GM12874 (cell line): ENCODE results near the gene INPP4B.

ENCODE experiments used
- TF ChIP-seq, protein P1 (sequence below): IDR thresholded peaks from 2 replicates; pipeline ENCODE4 v1.5.1; 2011; ENCODE audit warnings: low read depth, mild to moderate bottlenecking, control low read depth, low read length, moderate library complexity; ENCODE audit not compliant: insufficient read depth

Gene INPP4B

GRCh38 chr4:142379277-142380051 is 466.6 kb downstream of the INPP4B start:
- TF ChIP-seq, protein P1, sequence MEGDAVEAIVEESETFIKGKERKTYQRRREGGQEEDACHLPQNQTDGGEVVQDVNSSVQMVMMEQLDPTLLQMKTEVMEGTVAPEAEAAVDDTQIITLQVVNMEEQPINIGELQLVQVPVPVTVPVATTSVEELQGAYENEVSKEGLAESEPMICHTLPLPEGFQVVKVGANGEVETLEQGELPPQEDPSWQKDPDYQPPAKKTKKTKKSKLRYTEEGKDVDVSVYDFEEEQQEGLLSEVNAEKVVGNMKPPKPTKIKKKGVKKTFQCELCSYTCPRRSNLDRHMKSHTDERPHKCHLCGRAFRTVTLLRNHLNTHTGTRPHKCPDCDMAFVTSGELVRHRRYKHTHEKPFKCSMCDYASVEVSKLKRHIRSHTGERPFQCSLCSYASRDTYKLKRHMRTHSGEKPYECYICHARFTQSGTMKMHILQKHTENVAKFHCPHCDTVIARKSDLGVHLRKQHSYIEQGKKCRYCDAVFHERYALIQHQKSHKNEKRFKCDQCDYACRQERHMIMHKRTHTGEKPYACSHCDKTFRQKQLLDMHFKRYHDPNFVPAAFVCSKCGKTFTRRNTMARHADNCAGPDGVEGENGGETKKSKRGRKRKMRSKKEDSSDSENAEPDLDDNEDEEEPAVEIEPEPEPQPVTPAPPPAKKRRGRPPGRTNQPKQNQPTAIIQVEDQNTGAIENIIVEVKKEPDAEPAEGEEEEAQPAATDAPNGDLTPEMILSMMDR: no peak

- TF ChIP-seq, protein P1: no peak
Measured at GRCh38 chr4:142378179-142378578, 467.9 kb downstream of the INPP4B start.

- TF ChIP-seq, protein P1: no peak
Measured at GRCh38 chr4:142377342-142378091, 468.6 kb downstream of the INPP4B start.

- TF ChIP-seq, protein P1: no peak
Measured at GRCh38 chr4:142376204-142376603, 469.9 kb downstream of the INPP4B start.

DNA sequence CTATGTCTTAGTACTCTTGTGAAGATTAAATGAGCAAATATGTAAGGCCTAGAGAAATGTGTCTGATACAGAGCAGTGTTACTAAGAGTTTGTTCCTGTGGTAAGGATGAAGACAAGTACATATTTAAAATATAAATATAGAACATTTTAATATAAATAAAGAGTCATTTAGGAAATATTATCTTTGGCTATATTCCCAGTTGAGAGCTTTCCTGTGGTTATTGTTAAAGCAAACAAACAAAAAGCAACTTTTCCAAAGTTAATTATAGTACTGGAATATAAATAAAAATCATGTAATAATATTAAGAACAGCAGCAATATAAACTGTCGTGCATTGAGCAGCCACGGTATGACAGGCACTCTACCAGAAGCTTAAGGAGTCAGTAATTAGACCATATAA is 472.5 kb downstream of the INPP4B start:
- TF ChIP-seq, protein P1: no peak

DNA sequence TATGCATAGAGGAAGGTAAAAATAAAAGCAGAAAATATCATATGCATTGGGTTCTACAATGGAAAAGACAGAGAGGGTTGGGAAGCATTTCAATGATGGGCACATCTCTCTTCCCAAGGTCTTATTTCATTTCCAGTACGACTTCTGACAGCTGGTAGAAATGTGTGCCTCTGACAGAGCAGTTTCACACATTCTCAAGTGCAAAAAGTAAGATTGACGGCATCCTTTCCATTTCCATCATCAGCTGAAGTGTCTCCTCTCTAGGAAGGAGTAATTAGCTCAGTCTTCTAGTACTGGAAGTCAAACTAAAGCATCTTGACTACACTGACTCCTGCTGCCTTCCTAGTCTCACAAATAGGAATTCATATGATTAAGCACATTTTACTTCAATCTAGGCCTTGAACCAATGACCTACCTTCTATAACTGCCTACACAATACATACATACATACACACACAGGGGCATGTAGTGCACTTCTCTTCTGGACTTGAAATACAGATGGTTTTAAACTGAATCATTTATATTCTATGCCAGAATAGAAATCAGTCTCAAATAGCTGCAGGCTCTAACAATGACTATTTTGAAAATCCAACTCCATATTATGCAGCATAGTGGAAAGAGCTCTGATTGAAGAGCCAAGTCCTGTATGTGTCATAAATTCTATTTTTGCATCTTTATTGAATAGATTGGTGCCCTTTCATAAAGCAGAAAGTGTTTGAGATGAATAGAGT is 473.4 kb downstream of the INPP4B start:
- TF ChIP-seq, protein P1: no peak

DNA sequence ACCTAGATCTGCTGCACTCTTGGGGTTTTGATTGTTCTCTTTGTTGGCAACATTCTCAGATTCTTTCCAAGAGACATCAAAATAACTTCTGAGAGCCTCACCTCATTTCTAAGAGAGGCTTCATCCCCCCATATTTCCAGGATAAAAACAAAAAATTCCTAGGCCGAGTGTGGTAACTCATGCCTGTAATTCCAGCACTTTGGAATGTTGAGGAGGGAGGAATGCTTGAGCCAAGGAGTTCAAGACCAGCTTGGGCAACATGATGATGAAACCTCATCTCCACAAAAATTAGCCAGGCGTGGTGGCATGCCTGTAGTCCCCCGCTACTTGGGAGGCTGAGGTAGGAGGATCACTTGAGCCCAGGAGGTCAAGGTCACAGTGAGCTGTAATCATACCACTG is 477.0 kb downstream of the INPP4B start:
- TF ChIP-seq, protein P1: no peak
